Ovary (tissue), 9 donors: ENCODE measurements around the gene HSPE1. TPM values are rescaled to one million over a fixed set of nuclear protein-coding genes. Genes with fewer than 3 reads are reported as not detected.

Experiments used
- DNase-seq, 5 donors: peaks; one replicate each; pipeline ENCODE4 v3.0.0-alpha.2; 2019 to 2020
- H3K27ac ChIP-seq, 2 donors: fragments of 200-600 bp; one replicate each; pipeline versions ENCODE4 v1.5.1 to v1.8.0; 2019 to 2022
- H3K27me3 ChIP-seq: fragments of 200-600 bp; one replicate; pipeline ENCODE4 v1.8.0; 2022
- H3K36me3 ChIP-seq: fragments of 200-600 bp; sonication (generic); one replicate; pipeline ENCODE4 v1.5.1; 2019
- H3K4me1 ChIP-seq: one replicate; pipeline ENCODE4 v1.8.1; 2013; ENCODE audit warnings: mild to moderate bottlenecking, moderate library complexity; ENCODE audit not compliant: insufficient read depth
- H3K4me3 ChIP-seq: fragments of 200-600 bp; sonication (generic); one replicate; pipeline ENCODE4 v1.5.1; 2017
- H3K9me3 ChIP-seq, 2 donors: fragments of 200-600 bp in 1 of 2; sonication (generic) in 1 of 2; one replicate each; pipeline versions ENCODE4 v1.5.1 to v1.8.1; 2013 to 2019; ENCODE audit warnings: mild to moderate bottlenecking in 1 of 2, moderate library complexity in 1 of 2
- CTCF ChIP-seq, 3 donors: fragments of 450-650 bp in 2 of 3; fragments of 200-600 bp in 1 of 3; IDR thresholded peaks; one replicate each; pipeline versions ENCODE4 v1.5.1 to v1.8.0; 2016 to 2022; ENCODE audit warnings: antibody characterized with exemption in 3 of 3, mild to moderate bottlenecking in 1 of 3
- EP300 ChIP-seq: sonication (generic); formaldehyde crosslinking; IDR thresholded peaks from one replicate; pipeline ENCODE4 v1.6.1; 2017; ENCODE audit warnings: antibody characterized with exemption
- POLR2A ChIP-seq: fragments of 450-650 bp; IDR thresholded peaks from one replicate; pipeline ENCODE4 v1.6.1; 2017; ENCODE audit warnings: antibody characterized with exemption, mild to moderate bottlenecking, moderate library complexity
- WGBS, 3 donors: extraction: QIAGEN DNeasy Blood & Tissue Kit in 1 of 3; methylation state at CpG; one replicate each; pipeline versions ENCODE4 v1.1.5 to v1.1.7; 2013 to 2017; 5-methylcytosine and 5-hydroxymethylcytosine counted together
- intact Hi-C, 4 donors: fragments of 100-400 bp; cut with DNase I; formaldehyde crosslinking; loops; one replicate each; pipeline versions ENCODE4 v1.11.0 to v1.15.1; 2022 to 2023
- polyA plus RNA-seq, 2 donors: library from polyadenylated mRNA; stranded (reverse); fragments of 200-250 nt in 1 of 2; fragments of 350-450 nt in 1 of 2; fragmentation: Illumina TruSeq in 1 of 2; extraction: RNeasy Lipid Tissue Mini Kit (QIAGEN cat#74804) in 1 of 2; gene quantifications; one replicate each; pipeline ENCODE4 v1.2.3, GENCODE V29; 2013 to 2014
- total RNA-seq, 7 donors: library from RNA; depleted of rRNA in 2 of 7; stranded (reverse); fragments of >200 nt in 2 of 7; fragmentation: NEBNext Ultra II Directional in 3 of 7; extraction: Animal tissue kit (Norgen Biotek cat#: 25700) in 3 of 7; gene quantifications; one replicate each; pipeline versions ENCODE4 v1.1.0 to v1.2.4, GENCODE V29; 2016 to 2023
- donor health status: DM: no; HTN: no; CAD: no; lungs with moderate emphysema.
- donor health status: DM: no; HTN: no; CAD: no.
- donor health status: Bipolar disorder and iron deficiency.
- donor health status: DM: yes; HTN: yes; CAD: no.
- donor health status: DM: no; HTN: no; CAD: no.
- donor health status: DM: yes; HTN: yes; CAD: no.

The HSPE1 gene
- total and polyA plus RNA-seq, 9 donors, result 57.8 to 128 (median 69.5) TPM

DNA sequence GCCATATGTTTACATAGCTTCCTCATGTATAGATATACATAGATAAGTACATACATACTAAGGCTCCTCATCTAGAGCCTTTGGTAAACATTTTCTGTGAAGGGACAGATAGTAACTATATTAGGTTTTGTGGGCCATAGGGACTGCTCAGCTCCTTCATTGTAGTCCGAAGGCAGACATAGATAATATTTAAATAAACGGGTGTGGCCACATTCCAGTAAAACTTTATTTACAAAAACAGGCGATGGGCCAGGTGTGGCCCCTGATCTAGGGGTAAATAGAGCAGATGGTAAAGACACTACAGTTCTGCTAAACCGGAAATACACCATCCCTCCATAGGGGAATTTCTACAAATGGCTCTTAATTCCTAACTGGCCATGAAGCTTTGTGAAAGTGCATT, 39.5 kb upstream of the HSPE1 start:
- Histone ChIP-seq H3K27me3 (no peaks in the 10 kb centered on the region), H3K4me1 (peaks cover 1% of the 10 kb centered on the region), H3K27ac (no peak overlapping the region), H3K36me3 (no peaks in the 10 kb centered on the region), H3K4me3 (no peak overlapping the region), H3K9me3 (no peaks in the 10 kb centered on the region)
- DNase-seq, result no peak
- 70 to 80% (median 74%) methylated on average over 4 of the region's 4 CpGs for WGBS, 3 donors
- TF ChIP-seq EP300 (no peak), CTCF (IDR thresholded peaks at IDR 0.05) (no peak), POLR2A (no peak)
- intact Hi-C loops, result loop anchor here in 1 of 4 donors (5.0 kb wide), 1 partner anchor 1652 kb away; no protein-coding TSS in a partner anchor

- Histone ChIP-seq H3K27ac (no peak overlapping the region), H3K9me3 (no peaks in the 10 kb centered on the region), H3K36me3 (no peaks in the 10 kb centered on the region), H3K27me3 (no peaks in the 10 kb centered on the region), H3K4me1 (no peaks in the 10 kb centered on the region), H3K4me3 (no peak overlapping the region)
- intact Hi-C loops, result loop anchor here in 1 of 4 donors (5.0 kb wide), 1 partner anchor 1651 kb away; no protein-coding TSS in a partner anchor
- no peak for DNase-seq
- WGBS, 3 donors, result 79 to 85% (median 81%) methylated on average over 2 of the region's 2 CpGs
- TF ChIP-seq CTCF (IDR thresholded peaks at IDR 0.05) (no peak), POLR2A (no peak), EP300 (no peak)
These were observed 39.1 kb upstream of the HSPE1 start for GRCh38 chr2:197461057-197461456.

GRCh38 chr2:197464175-197464574, 36.0 kb upstream of the HSPE1 start:
- Histone ChIP-seq H3K4me1 (no peaks in the 10 kb centered on the region), H3K9me3 (no peaks in the 10 kb centered on the region), H3K27ac (no peak overlapping the region), H3K27me3 (no peaks in the 10 kb centered on the region), H3K36me3 (no peaks in the 10 kb centered on the region), H3K4me3 (no peak overlapping the region)
- WGBS, 3 donors, result 44 to 67% (median 48%) methylated on average over 1 of the region's 1 CpG
- no peak for TF ChIP-seq EP300
- no peak for TF ChIP-seq POLR2A
- no peak for TF ChIP-seq CTCF (IDR thresholded peaks at IDR 0.05)
- intact Hi-C loops, result loop anchor here in 1 of 4 donors (5.0 kb wide), 1 partner anchor 1648 kb away; no protein-coding TSS in a partner anchor
- no peak for DNase-seq

GRCh38 chr2:197472166-197472565, 28.0 kb upstream of the HSPE1 start:
- 92 to 99% (median 96%) methylated on average over 5 of the region's 5 CpGs for WGBS, 3 donors
- intact Hi-C loops, result no loop called here
- H3K27ac ChIP-seq, result no peak overlapping the region
- no peaks in the 10 kb centered on the region for H3K4me1 ChIP-seq
- no peak overlapping the region for H3K4me3 ChIP-seq
- no peaks in the 10 kb centered on the region for H3K27me3 ChIP-seq
- H3K9me3 ChIP-seq, result no peaks in the 10 kb centered on the region
- DNase-seq, result no peak
- TF ChIP-seq CTCF (IDR thresholded peaks at IDR 0.05), result no peak
- no peak for TF ChIP-seq POLR2A
- TF ChIP-seq EP300, result no peak
- H3K36me3 ChIP-seq, result no peaks in the 10 kb centered on the region
